HG03095 (cell line): ENCODE data around the gene MIEF1.
"Not testable (repeated sequence)": the region's sequence is repeated elsewhere in the genome, so short reads cannot be mapped to it uniquely, and the experiment has no call there.

Source experiments
- ATAC-seq: cut with Tn5 transposase; IDR thresholded peaks from one replicate; pipeline ENCODE4 v1.9.1; 2021; ENCODE audit warnings: moderate library complexity; ENCODE audit not compliant: unreplicated experiment

The MIEF1 gene

DNA sequence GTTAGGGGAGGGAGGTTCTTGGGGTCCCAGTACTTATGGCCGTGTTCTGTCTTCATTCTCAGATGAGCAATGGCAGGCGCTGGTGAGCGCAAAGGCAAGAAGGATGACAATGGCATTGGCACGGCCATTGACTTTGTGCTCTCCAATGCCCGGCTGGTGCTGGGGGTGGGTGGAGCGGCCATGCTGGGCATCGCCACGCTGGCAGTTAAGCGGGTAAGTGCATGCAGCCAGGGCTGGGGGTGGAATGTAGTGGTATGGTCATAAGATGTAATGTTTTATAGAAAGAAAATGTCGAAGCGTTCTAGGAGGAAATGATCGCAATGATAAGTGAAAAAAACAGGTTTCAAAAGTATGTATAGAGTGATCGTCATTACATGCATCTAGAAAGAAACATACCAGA, 9.1 kb downstream of the MIEF1 start:
- ATAC-seq, result no peak

DNA sequence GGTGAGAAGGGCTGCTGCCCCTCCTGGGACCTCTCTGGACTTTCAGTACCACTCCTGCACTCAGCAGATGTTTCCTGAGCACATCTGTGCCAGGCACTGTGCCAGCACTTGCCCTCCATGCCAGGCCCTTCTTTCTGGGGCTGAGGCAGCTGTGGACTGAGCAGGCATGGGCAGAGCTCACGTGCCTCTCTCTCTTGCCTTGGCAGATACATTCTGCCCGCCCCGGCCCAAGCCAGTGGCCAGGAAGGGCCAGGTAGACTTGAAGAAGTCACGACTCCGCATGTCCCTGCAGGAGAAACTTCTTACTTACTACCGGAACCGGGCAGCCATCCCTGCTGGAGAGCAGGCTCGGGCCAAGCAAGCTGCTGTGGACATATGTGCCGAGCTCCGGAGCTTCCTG, 9.9 kb downstream of the MIEF1 start:
- ATAC-seq, result no peak

DNA sequence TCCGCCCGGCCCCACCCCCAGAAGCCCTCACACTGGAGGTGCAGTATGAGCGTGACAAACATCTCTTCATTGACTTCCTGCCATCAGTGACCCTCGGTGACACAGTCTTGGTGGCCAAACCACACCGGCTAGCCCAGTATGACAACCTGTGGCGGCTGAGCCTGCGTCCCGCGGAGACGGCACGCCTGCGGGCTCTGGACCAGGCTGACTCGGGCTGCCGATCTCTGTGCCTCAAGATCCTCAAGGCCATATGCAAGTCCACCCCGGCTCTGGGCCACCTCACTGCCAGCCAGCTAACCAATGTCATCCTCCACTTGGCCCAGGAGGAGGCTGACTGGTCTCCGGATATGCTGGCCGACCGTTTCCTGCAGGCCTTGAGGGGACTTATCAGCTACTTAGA, 11.7 kb downstream of the MIEF1 start:
- ATAC-seq, result no peak

DNA sequence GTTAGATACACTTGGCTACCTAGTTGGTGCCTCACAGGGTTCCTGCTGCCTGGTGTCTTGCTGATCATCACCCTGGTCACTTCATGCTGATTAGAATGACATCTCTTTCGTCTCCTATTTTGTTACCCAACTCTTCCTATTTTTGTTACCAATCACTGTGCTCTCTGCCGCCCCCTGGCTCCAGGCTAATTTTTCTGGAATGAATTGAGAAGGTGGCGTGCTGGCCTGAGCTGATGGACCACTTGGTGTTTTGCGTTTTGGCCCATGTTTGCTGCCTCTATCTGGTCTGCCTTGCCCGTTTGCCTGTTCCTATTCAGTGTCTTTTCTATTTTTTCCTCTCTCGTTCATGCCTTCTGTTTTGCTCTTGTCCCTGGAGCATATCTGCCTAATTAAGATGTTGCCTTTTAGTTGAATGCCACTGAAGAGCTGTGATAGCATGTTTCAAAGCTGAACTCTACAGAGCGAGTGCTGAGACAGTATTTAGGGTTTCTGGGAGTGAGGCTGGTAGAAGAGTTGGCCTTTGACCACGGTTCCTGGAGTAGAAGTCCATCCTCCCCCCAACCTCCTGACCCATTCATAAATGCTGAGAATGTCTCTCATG, 12.4 kb downstream of the MIEF1 start:
- no peak for ATAC-seq

DNA sequence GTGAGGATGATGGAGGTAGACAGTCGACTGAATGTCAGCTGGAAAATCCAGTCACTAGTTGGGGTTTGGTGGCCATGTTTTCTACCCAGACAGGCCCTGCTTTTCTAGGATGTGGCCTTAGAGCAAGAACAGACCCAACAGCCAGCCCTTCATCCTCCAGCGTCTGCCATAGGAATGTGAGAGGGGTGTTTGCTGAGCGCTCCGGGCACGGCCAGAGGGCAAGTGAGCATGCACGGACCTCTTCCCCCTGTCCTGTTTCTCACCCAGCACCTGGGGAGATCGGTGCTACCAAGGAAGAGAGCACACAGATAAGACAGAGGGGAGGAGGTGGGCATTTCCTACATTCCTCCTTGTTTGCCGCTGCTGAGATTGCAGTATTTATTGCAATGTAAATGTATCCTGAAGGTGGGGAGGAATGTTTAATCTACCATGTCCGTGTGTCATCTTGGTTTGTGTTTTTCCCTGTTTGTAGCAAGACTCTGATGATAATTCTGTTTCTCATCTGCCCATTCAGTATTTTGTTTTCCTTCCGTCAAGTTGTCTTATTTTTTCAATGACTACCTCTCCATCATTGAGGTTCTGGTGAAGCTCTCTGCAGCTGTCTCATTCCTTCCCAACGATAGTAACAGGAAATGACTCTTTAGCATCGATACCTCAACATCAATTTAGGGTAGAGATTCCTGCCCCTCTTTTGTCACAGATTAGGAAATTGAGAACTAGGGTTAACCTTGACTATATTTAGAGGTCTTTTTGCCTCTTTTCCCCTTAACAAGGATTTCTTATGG, 13.4 kb downstream of the MIEF1 start:
- no peak for ATAC-seq

DNA sequence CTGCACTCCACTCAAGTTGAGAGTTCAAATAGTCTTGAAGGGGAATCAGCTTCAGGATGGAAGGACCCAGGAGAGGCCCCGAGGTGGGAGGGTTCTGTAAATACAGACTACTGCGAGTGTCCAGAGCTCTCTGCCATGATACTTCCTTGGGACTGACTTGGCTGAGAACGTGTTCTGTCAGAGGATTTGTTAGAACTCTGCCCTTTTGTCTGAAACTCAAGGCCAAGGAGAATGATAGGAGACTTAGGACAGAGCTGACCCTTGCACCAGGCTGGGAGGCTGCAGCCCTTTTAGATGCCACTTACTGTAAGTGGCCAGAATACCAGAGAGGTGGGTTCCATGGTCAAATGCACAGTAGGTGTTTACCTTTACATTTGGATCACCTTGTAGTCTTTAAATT, 15.4 kb downstream of the MIEF1 start:
- ATAC-seq, result no peak

DNA sequence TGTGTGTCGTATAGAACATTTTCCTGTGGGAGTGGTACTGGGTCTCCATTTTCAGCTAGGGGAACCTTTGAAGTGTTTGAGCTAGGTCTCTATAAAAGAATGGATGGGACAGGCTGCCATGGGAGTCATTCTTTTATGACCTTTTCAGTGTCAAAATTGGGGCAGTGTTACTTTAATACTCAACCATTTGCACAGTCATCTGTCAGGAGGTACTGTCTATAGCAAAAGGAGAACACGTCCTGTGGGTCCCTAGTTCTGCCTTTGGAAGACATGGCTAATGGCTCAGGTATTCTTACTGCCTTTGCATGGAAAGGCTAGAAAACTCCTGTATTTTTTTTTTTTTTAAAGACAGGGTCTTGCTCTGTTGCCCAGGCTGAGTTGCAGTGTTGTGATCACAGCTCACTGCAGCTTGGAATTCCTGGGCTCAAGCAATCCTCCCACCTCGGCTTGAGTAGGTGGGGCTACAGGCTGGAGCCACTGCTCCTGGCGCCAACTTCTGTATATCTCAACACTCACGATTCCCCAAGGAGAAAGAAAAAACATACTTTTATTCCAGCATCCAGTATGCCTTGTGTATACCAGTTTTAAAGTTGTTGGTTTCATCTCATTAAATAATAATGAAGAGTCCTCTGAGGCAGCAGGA, 16.2 kb downstream of the MIEF1 start:
- no peak for ATAC-seq

DNA sequence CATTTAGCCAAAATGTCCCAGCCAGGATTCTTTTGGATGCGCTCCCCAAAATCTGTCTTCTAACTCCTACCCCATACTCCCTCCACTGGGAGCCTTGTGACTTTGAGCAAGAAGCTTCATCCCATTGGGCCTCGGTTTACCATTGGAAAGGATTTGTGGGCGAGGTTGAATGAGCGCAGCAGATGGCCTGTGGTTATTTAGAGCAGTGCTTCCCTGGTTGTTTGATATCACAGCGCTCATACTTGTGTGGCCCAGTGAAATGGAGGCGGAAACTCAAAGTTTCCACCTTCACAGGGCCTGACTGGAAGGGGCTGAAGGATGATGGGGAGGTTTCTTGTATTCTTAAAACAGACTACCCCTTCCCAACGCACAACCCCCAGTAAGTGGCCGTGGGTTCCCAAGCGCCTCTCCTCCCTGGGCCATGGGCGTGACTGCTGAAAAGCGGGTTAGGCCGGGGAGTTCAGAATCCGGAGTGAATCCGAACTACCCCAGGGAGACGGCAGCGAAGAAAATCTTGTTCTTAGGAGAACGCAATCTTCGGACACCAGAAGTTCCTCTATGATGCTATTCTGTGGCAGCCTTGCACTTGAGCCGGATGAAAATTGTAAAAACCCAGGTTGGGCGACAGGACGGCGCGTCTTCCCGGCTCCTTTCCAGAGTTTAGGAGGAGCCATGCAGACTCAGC, 17.0 kb downstream of the MIEF1 start:
- no peak for ATAC-seq

DNA sequence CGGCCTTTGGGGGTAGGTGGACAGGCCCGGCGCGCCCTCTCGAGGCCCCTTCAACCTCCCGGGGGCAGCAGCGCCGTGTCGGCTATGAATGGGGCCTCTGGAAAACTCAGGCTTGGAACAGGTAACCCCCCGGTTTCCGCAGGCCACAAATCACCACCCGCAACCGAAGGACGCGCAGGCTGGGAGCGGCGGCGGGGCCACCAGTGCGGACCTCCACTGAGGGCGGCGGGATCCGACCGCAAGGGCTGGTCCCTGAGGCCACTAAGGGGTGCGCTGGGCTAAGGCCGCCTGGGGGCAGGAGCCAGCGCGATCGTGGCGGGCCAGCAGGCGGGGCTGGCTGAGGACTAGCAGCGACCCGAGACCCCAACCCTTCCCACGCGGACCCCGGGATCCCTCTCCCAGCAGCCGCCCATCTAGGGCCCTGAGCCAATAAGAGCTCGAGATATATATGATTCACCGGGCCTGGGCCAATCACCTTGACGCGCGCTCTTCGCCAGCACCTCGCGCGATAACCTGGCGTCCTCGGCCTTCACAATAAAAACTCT, 17.7 kb downstream of the MIEF1 start:
- peak; percentile 66 for ATAC-seq

DNA sequence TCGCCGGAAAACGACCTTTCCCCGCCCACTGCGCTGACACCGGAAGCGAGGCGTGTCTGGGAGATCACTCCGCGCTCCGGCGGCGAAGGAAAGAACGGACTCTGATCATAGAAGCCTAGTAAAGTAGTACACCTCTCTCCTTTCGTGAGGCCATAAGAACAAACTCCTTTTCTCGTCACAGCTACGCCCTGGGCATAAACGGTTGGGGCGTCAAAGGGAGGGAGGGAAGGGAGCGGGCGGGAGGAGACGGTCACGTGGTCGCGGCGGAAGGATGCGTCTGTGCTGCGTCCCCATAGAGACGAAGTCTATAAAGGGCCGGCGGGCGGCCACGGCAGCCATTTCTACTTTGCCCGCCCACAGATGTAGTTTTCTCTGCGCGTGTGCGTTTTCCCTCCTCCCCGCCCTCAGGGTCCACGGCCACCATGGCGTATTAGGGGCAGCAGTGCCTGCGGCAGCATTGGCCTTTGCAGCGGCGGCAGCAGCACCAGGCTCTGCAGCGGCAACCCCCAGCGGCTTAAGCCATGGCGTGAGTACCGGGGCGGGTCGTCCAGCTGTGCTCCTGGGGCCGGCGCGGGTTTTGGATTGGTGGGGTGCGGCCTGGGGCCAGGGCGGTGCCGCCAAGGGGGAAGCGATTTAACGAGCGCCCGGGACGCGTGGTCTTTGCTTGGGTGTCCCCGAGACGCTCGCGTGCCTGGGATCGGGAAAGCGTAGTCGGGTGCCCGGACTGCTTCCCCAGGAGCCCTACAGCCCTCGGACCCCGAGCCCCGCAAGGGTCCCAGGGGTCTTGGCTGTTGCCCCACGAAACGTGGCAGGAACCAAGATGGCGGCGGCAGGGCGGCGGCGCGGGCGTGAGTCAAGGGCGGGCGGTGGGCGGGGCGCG, 18.4 kb downstream of the MIEF1 start, which contains the start of gene ATF4:
Gene ATF4, plus strand, starts transcription at position 337 of the 880 bp plus-strand sequence. CDS start 884 bp downstream, outside the sequence.
- peak; percentile 31 for ATAC-seq

DNA sequence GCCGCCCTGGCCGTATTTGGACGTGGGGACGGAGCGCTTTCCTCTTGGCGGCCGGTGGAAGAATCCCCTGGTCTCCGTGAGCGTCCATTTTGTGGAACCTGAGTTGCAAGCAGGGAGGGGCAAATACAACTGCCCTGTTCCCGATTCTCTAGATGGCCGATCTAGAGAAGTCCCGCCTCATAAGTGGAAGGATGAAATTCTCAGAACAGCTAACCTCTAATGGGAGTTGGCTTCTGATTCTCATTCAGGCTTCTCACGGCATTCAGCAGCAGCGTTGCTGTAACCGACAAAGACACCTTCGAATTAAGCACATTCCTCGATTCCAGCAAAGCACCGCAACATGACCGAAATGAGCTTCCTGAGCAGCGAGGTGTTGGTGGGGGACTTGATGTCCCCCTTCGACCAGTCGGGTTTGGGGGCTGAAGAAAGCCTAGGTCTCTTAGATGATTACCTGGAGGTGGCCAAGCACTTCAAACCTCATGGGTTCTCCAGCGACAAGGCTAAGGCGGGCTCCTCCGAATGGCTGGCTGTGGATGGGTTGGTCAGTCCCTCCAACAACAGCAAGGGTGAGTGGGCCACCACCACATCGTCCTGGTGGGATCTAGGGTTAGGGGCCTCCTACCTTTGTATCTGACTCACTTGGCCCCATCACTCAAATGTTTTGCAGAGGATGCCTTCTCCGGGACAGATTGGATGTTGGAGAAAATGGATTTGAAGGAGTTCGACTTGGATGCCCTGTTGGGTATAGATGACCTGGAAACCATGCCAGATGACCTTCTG, 19.2 kb downstream of the MIEF1 start:
- not testable (repeated sequence) for ATAC-seq

DNA sequence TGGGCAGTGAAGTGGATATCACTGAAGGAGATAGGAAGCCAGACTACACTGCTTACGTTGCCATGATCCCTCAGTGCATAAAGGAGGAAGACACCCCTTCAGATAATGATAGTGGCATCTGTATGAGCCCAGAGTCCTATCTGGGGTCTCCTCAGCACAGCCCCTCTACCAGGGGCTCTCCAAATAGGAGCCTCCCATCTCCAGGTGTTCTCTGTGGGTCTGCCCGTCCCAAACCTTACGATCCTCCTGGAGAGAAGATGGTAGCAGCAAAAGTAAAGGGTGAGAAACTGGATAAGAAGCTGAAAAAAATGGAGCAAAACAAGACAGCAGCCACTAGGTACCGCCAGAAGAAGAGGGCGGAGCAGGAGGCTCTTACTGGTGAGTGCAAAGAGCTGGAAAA, 20.0 kb downstream of the MIEF1 start:
- ATAC-seq, result not testable (repeated sequence)

DNA sequence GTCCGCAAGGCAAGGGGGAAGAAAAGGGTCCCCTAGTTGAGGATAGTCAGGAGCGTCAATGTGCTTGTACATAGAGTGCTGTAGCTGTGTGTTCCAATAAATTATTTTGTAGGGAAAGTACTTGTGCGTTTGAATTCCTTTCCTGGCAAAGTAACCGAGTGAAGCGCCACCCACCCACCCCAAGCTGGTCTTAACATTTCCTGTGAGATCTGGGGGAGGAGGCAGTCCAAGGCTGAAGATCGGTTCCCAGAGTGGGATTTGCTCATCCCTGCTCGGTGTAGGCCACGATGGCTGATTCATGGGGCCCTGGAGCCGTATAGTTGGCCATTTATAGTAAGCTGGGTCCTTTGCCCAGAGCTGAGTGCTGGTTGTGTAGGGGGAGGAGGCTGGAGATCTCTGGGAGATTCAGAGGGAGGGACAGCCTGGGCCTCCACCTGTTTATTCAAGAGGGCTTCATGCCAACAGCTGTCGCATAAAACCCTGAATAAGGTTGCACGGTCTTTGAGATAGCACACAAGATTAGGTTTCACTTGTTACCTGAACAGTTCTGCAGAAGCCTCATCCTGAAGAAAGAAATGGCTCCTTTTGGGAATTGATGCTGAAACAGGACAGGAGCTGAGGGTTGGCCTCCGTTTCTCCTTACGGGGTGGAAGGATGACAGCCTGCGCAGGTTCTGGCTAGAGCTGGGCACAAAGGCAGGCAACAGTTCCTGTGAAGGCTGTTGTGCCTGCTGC, 20.6 kb downstream of the MIEF1 start:
- no peak for ATAC-seq

DNA sequence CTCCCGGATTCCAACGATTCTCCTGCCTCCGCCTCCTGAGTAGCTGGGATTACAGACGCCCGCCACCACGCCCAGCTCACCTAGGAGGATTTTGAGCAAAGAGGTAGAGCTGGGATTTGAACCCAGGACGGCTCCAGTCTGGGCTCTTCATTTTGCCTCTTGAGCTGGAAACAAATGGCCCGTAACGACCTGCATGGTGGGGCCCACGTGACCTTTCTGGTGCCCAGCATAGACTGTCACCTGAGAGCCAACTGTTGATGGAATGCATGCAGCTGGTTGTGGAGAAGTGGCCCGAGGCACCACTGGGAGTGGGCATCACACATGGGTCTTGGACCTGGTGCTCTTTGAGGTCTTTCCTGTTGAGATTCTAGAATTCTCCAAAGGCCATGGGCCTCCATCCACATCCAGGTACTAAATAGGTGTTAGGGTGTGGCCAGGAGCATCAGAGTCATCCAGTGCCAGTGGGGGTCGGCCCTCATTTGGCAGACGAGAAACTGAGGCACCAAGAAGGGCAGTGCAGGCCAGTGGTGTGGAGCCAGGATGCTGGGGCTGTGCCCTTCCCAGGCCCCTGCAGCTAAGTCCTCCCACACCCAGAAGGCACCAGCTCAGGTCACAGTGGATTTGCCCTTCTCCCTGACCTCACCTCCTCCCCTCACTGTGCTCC, 22.1 kb downstream of the MIEF1 start:
- no peak for ATAC-seq

DNA sequence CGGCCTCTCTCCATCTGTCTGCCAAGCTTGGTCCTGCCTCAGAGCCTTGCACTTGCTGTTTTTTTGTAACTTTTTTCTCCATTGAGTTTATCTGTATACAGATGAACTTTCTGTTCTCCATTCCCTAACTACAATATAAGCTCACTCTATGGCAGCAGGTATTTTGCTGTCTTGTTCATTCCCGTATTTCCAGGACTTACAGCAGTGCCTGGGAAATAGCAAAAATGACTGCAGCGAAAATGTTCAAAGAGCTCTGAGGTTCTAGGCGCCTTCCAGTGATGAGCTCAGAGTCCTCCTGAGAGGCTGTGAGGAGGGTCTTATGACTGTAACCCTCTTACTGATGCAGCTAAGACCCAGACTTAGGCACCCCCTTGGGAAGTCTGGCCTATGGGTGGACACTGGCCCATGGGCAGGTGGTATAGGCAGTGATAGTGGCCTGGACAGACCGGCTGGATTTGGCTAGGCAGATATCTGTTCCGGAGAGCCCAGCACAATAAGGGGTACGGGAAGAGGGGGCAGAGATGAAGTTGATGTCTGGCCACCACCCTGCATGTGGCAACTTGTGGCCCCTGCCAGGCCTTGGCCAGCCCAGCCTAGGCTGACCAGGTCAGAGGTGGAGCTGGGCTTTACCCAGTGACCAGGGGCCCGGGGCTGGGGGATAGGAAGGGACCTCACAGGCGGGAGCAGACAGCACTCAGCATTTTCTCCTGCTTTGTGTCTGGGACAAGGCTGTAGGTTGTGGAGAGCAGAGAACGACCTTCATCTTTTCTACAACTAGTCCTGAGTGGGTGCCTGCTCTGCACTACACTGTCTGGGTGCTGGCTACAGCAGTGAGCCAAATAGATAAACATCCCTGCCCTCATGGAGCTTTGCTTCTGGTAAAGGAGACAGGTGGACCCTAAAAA, 22.9 kb downstream of the MIEF1 start:
- ATAC-seq, result no peak

DNA sequence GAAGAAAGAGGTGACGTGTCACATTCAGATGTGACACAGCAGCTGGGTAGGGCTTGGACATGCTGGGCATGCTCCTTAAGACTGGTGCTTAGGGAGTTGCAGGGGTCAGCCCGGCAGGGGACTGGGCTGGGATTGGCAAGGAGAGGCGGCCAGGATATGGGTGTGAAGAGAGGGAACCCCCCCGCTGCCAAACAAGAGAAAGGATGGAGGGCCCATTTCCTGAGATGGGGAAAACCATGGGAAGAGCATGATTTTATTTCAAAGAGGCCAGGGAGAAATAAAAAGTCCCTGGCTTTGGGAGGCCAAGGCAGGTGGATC, 23.5 kb downstream of the MIEF1 start:
- no peak for ATAC-seq

DNA sequence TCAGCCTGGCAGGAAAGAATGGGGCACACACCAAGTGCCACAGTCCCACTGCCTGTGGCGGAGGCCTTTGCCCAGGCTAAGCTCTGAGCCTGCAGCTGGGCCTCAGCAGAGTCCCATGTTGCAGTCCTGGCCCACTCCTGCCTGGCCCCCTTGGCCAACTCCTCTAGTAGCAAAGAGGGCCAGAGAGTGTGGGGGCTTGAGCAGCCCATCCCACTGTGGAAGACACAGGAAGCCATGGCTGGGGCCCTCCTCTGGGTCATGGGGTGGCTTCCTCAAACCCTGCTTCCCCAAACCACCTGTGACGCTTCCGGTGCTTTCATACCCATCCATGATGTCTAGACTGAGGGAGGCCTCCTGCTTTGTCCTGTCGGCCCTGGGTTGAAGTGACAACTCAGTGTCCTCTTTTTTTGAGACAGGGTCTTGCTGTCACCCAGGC, 24.7 kb downstream of the MIEF1 start:
- ATAC-seq, result no peak
